ENCODE results near the gene CDC27. TPM values are rescaled to one million over a fixed set of nuclear protein-coding genes. Genes with fewer than 3 reads are reported as not detected.
A peak's percentile ranks its signal among the peaks of the same experiment; 100 is the strongest.
"Not testable (repeated sequence)": the region's sequence is repeated elsewhere in the genome, so short reads cannot be mapped to it uniquely, and the experiment has no call there.

Gene CDC27
- total RNA-seq, 1 experiment from 2014 or later: 205 TPM

DNA sequence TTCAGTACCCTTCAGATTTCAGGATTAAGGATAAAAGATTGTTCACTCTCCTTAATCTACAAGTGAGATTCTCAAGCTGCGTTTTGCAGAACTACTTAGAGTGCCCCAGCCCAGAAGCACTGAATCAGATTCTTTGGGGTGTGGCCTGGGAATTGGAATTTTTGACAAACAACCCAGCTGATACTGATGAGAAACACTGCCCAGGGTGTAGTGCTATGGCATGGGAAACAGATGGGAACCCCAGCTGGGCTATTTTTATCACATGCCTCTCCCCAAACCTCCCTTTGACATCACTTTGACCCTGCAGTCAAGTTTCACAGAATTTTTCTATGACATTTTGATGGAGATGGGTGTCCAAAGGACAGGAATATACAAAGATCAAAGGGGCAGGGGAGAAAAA is 83.8 kb downstream of the CDC27 start:
- H3K27me3 ChIP-seq; H3K4me1 ChIP-seq; H3K9me3 ChIP-seq (replicated peaks); H3K4me3 ChIP-seq; H3K36me3 ChIP-seq; DNase-seq; H3K27ac ChIP-seq: not testable (repeated sequence)

DNA sequence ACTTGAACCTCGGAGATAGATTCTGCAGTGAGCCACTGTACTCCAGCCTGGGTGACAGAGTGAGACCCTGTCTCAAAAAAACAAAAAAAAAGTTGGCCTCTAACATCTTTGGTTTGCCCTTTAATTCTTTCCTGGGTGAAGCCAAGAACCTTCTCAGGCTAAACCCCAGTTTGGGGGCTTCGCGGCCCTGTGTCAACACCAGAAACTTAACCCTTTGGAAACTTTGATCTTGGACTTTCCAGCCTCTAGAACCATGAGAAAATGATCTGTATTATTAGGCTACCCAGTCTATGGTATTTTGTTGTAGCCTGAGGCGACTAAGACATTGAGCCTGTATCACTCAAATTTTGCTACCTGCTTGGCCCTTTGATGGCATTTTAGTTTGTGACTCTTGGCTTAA is 86.2 kb downstream of the CDC27 start:
- no peak for DNase-seq
- Histone ChIP-seq H3K27me3 (no peaks in the 10 kb centered on the region), H3K36me3 (no peaks in the 10 kb centered on the region), H3K4me3 (no peak overlapping the region), H3K9me3 (replicated peaks) (no peaks in the 10 kb centered on the region), H3K27ac (no peak overlapping the region), H3K4me1 (peaks cover 3% of the 10 kb centered on the region)

DNA sequence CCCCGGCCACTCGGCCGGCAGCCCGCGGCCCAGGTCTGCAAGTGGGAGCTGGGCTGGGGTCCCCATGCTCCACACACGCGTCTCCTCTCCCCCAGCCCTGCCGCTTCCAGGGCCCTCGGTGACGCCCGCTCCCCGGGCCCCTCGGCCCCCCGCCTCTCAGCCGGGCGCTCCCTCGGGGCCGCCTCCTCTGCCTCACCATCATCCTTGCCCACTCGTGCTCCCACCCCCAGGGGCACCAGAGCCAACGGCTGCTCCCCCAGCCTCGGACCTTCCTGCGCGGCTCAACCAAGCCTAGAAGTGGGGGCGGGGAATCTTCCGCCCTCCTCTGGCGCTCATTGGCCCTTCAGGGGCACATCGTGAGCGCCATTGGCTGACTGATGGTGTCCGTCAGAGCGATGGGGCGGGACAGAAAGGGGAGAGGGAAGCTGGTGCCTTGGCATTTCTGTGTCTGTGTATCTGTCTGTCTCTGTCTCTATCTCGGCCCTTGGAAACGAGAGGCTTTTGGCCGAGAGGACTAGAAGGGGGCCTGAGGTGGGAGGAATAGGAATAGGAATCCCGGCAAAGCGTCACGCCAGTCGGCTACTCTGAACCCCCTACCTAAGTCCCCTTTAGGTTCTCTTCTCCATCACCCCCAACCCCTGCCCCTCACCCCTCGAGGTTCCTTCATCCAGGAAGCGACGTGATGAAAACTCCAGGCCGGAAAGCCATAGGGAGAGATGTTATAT is 88.9 kb downstream of the CDC27 start:
- Histone ChIP-seq H3K36me3 (no peaks in the 10 kb centered on the region), H3K27ac (peak overlapping the region; percentile 36; the same call in 1 of the 2 replicates), H3K9me3 (replicated peaks) (no peaks in the 10 kb centered on the region), H3K27me3 (no peaks in the 10 kb centered on the region), H3K4me1 (peaks cover 3% of the 10 kb centered on the region), H3K4me3 (peak overlapping the region; percentile 95)
- peak; percentile 92 to 97 for DNase-seq

DNA sequence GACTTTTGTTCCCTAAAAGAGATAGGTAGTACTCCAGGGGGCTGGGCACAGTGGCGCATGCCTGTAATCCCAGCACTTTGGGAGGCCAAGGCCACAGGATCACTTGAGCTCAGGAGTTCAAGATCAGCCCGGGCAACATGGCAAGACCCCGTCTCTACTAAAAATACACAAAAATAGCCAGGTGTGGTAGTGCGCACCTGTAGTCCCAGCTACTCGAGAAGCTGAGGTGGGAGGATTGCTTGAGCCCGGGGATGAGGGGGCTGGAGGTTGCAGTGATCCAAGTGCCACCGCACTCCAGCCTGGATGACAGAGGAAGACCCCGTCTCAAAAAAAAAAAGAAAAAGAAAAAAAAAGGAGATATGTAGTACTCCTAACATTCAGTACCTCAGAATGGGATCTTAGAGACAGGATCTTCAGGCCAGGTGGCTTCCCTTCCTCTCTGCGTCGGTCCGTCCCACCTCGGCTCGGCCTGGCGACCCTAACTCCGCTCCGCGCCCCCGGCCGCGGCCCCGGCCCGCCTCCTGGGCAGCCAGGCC is 89.6 kb downstream of the CDC27 start:
- DNase-seq: peak in 1 of 2 experiments; percentile 15
- Histone ChIP-seq H3K4me1 (peaks cover 3% of the 10 kb centered on the region), H3K4me3 (peak overlapping the region; percentile 95), H3K27ac (no peak overlapping the region; the same call in 1 of the 2 replicates), H3K36me3 (no peaks in the 10 kb centered on the region; the same call in 1 of the 2 replicates), H3K9me3 (replicated peaks) (no peaks in the 10 kb centered on the region), H3K27me3 (no peaks in the 10 kb centered on the region)

DNA sequence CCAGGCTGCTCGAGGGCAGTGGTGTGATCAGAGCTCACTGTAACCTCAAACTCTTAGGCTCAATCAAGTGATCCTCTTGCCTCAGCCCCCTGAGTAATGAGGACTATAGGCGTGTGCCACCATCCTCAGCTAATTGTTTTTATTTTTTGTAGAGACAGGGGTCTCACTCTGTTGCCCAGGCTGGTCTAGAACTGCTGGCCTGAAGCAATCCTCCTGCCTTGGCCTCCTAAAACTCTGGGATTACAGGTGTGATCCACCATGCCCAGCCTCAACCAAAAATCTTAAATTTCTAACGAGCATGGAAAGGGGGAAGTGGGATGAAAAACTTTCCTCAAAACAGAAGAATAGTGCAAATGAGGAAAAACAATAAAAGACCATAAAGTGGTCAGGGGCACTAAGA is 92.8 kb downstream of the CDC27 start:
- Histone ChIP-seq H3K27me3 (no peaks in the 10 kb centered on the region), H3K4me1 (peaks cover 3% of the 10 kb centered on the region), H3K9me3 (replicated peaks) (0 out of 2 replicates have a peak, but pooled peaks cover 4% of the 10 kb centered on the region), H3K36me3 (no peaks in the 10 kb centered on the region; the same call in 1 of the 2 replicates), H3K27ac (no peak overlapping the region), H3K4me3 (no peak overlapping the region)
- DNase-seq: no peak

DNA sequence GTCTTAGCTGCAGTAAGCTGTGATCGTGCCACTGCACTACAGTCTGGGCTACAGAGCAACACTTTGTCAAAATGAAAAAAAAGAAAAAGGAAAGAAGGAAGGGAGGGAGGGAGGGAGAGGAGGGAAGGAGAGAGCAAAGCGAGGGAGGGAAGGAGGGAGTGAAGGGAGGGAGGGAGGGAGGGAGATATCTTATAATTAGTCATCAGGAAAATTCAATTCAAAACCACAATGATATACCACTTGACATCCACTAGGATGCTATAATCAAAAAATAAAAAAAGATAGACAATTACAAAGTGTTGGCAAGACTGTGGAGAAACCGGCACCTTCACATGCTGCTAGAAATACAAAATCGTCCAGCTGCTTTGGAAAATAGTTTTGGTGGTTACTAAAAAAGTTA is 93.8 kb downstream of the CDC27 start:
- H3K9me3 ChIP-seq (replicated peaks): 0 out of 2 replicates have a peak, but pooled peaks cover 4% of the 10 kb centered on the region
- no peak overlapping the region for H3K4me3 ChIP-seq
- no peaks in the 10 kb centered on the region for H3K4me1 ChIP-seq
- no peaks in the 10 kb centered on the region; the same call in 1 of the 2 replicates for H3K36me3 ChIP-seq
- H3K27ac ChIP-seq: no peak overlapping the region
- H3K27me3 ChIP-seq: no peaks in the 10 kb centered on the region
- no peak for DNase-seq

DNA sequence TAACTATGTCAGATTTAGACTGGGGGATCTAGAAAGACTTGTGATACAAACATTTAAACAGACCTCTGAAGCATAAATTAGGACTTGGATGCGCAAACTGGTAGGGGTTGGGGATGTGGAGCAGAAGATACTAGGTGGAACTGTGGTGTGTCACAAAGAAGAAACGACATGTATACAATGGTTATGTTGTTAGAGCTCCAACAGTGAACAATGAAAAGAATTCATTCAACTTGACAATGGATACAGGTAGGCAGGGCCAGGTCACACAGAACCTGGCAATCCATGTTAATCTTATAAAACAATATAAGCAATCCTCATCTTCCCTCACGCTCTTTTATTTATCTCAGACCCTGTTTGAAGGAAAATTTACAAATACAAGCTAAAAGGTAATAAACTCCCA is 102.0 kb downstream of the CDC27 start:
- H3K27me3 ChIP-seq: no peaks in the 10 kb centered on the region
- no peak for DNase-seq
- H3K36me3 ChIP-seq: no peaks in the 10 kb centered on the region
- no peaks in the 10 kb centered on the region for H3K4me1 ChIP-seq
- no peak overlapping the region for H3K27ac ChIP-seq
- no peak overlapping the region for H3K4me3 ChIP-seq
- H3K9me3 ChIP-seq (replicated peaks): 0 out of 2 replicates have a peak, but pooled peaks cover 2% of the 10 kb centered on the region

DNA sequence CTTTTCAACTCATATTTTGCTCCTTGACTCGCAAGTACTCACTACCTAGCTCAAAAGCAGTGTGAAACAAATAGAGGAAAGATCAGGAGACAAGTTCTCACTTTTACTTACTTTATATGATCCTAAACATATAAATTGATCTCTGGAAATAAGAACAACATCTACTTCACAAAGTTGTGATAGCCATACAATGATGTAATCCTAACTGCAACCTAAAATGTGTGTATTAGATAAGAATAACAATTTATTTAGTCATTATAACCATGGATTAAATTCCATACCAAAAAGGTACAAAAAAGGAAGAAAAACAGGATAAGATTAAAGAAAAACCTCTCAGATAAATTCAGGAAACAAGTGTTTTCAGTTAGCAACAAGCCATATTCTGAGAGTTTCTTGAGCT is 103.4 kb downstream of the CDC27 start:
- Histone ChIP-seq H3K4me3 (no peak overlapping the region), H3K36me3 (no peaks in the 10 kb centered on the region), H3K4me1 (no peaks in the 10 kb centered on the region), H3K27ac (no peak overlapping the region), H3K27me3 (no peaks in the 10 kb centered on the region), H3K9me3 (replicated peaks) (no peaks in the 10 kb centered on the region)
- DNase-seq: no peak

DNA sequence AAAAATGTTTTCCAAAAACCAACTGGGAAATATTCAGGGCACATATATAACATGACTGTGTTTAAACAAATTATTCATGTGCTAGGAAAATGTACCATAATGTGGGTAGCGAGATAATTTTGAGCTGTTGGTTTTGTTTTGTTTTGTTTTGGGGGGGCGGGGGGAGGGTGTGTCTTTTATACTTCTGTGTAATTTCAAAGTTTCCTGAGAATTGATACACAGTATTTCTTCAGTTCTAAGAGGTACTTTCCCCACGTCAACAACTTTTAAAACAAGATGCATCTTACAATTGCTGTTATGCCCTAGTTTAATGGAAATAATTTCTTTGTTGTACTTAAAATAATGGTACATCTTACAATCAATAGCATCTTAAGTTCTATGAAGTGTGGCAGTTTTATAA is 110.3 kb downstream of the CDC27 start:
- no peak overlapping the region for H3K4me3 ChIP-seq
- no peak for DNase-seq
- no peaks in the 10 kb centered on the region for H3K9me3 ChIP-seq (replicated peaks)
- H3K27ac ChIP-seq: no peak overlapping the region
- H3K27me3 ChIP-seq: no peaks in the 10 kb centered on the region
- H3K4me1 ChIP-seq: peaks cover 4% of the 10 kb centered on the region
- no peaks in the 10 kb centered on the region for H3K36me3 ChIP-seq

DNA sequence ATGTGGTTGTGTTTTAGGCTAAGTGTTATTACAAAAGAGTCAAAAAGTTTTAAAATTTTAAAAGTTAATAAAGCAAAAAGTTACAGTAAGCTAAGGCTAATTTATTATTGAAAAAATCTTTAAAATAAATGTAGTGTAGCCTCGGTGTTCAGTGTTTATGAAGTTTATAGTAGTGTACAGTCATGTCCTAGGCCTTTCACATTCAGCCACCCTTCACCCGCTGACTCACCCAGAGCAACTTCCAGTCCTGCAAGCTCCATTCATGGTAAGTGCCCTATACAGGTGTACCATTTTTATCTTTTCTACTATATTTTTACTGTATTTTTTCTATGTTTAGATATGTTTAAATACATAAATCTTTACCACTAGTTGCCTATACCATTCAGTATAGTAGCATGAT is 111.5 kb downstream of the CDC27 start:
- Histone ChIP-seq H3K9me3 (replicated peaks) (no peaks in the 10 kb centered on the region), H3K27me3 (no peaks in the 10 kb centered on the region), H3K4me1 (peaks cover 15% of the 10 kb centered on the region), H3K4me3 (no peak overlapping the region), H3K36me3 (no peaks in the 10 kb centered on the region), H3K27ac (no peak overlapping the region)
- DNase-seq: no peak

DNA sequence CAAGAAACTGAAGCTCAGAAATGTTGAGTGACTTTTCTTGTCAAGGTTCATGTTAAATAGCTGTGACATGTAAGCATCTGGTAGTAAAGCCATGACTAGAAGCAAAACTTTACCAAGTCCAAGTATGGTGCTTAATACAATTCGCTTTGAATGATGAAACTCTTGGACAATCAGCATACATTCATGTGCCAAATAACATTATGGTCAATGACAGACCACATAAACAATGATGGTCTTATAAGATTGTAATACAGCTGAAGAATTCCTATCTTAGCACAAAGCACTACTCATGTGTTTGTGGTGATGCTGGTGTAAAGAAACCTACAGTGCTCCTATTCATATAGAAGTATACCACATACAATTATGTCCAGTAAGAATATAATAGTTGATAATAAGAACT is 112.9 kb downstream of the CDC27 start:
- H3K27me3 ChIP-seq: no peaks in the 10 kb centered on the region
- H3K4me3 ChIP-seq: no peak overlapping the region
- DNase-seq: no peak

DNA sequence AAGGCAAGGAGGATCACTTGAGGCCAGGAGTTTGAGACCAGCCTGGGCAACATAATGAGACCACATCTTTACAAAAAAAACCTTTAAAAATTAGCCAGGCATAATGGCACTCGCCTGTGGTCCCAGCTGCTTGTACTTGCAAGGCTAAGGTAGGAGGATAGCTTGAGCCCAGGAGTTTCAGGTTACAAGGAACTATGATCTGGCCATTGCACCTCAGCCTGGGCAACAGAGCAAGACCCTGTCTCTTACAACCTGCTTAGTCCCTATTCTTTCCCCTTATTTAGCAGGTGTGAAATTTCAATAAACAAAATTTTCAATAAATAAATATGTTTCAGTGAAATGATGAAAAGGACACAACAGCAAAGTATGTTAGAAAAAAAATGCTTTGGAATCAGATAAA is 114.7 kb downstream of the CDC27 start:
- not testable (repeated sequence) for H3K36me3 ChIP-seq; H3K27ac ChIP-seq; H3K4me3 ChIP-seq; DNase-seq; H3K27me3 ChIP-seq; H3K9me3 ChIP-seq (replicated peaks)
- peaks cover 17% of the 10 kb centered on the region for H3K4me1 ChIP-seq

More for the DNA sequence above, 112.9 kb downstream of the CDC27 start:
- Histone ChIP-seq H3K36me3 (peaks cover under 1% of the 10 kb centered on the region; the same call in 1 of the 2 replicates), H3K4me1 (peaks cover 17% of the 10 kb centered on the region), H3K9me3 (replicated peaks) (no peaks in the 10 kb centered on the region), H3K27ac (no peak overlapping the region)

DNA sequence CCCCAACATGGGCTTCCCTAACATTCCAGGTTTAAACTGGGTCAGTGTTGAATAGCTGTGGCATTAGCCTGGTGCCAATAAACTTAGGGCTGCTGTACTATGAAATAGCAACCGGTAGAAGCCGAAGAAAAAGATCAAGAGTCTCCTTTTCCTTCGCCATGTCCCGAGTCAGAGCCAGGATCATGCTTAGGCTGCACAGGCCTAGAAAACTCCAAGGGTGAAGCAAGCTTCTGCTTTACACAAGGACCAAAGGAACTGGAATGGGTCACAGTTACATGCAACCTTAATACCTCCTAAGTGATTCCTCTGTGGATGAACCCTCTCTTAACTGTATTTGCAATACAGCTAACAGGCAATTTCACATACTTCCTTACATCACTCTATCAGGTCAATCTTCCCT is 115.5 kb downstream of the CDC27 start:
- not testable (repeated sequence) for H3K27me3 ChIP-seq; H3K36me3 ChIP-seq; H3K9me3 ChIP-seq (replicated peaks)
- peak overlapping the region; percentile 30 for H3K4me3 ChIP-seq
- peaks cover 17% of the 10 kb centered on the region for H3K4me1 ChIP-seq
- DNase-seq: peak; percentile 30 to 43
- H3K27ac ChIP-seq: peak overlapping the region; percentile 67

DNA sequence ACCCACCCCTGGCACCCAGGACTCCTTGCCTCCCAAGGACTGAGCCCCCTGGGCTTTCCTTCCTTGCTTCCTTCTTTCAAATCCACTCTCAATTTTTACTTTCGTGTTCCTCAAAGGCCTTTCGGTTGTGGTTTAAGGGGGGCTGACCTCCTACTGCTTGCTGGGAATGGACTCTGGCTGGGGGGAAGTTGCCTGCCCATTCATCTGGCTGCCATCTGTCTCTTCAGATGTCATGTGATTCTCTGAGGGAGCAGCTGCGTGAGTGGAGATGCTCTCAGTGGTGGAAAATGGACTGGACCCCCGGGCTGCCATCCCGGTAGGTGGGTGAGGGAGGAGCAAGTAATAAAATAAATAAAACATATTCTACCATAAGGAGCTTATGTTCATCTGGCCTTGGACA is 116.2 kb downstream of the CDC27 start:
- Histone ChIP-seq H3K36me3 (peaks cover 3% of the 10 kb centered on the region; the same call in 1 of the 2 replicates), H3K27me3 (no peaks in the 10 kb centered on the region), H3K9me3 (replicated peaks) (no peaks in the 10 kb centered on the region), H3K4me1 (peaks cover 19% of the 10 kb centered on the region), H3K27ac (peak overlapping the region; percentile 67), H3K4me3 (peak overlapping the region; percentile 30)
- DNase-seq: peak; percentile 80 to 84

DNA sequence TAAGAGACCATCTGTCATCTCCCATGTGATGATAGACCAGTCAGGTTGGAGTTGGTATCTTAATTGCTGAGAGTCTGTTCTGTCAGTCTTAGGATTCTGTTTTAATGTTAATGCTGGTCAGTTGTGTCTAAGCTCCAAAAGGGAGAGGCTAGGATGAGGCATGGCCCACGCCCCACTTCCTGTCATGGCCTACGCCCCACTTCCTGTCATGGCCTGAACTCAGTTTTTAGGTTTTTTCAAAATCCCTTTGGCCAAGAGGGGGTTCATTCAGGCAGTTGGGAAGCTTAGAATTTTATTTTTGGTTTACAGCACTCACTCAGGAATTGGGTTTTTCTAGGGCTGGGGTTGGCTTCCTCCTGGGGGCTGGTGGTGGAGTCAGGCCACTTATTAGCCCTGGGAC is 117.9 kb downstream of the CDC27 start:
- not testable (repeated sequence) for H3K27ac ChIP-seq; H3K9me3 ChIP-seq (replicated peaks); DNase-seq; H3K36me3 ChIP-seq; H3K4me3 ChIP-seq; H3K27me3 ChIP-seq
- peaks cover 21% of the 10 kb centered on the region for H3K4me1 ChIP-seq

DNA sequence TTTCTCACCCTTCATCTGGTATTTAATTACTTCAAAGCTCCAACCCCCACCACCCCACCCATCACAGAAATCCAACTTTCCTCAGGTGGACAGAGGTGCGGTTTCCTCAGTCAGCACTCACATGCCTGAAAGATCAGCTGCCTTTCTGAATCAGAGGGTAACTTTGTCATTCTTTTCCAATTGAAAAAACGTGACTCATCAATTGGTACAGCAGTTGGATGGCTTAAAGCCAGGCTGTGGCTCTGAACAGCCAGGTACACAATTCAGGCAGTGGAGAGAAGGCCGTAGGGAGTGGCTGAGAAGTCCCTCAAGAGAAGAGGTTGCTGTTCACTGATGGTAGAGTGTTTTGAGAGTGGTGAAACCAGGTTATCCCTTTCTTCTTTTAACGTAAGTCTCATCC is 118.8 kb downstream of the CDC27 start:
- H3K4me1 ChIP-seq: peaks cover 21% of the 10 kb centered on the region
- not testable (repeated sequence) for DNase-seq; H3K27ac ChIP-seq; H3K9me3 ChIP-seq (replicated peaks); H3K4me3 ChIP-seq; H3K27me3 ChIP-seq; H3K36me3 ChIP-seq
